ENCODE results near the gene IGSF11. TPM values are rescaled to one million over a fixed set of nuclear protein-coding genes. Genes with fewer than 3 reads are reported as not detected.

Gene IGSF11
- total RNA-seq, 2 donors from 2014 or later, result 3.9 to 6.0 TPM

GRCh38 chr3:118943597-118943996 is 91.0 kb downstream of the IGSF11 start:
- no peak for DNase-seq
- peak overlapping the region; percentile 17 for H3K4me3 ChIP-seq (ENCODE audit: low read length)
- H3K27ac ChIP-seq (ENCODE audit: low read depth, low read length), result no peak overlapping the region
- Mint-ChIP-seq H3K27me3 (ENCODE audit: insufficient read depth) (no peaks in the 10 kb centered on the region), H3K27ac (no peak overlapping the region), H3K4me1 (peaks cover 34% of the 10 kb centered on the region), H3K36me3 (ENCODE audit: low read depth) (no peaks in the 10 kb centered on the region), H3K9me3 (peaks cover 4% of the 10 kb centered on the region), H3K4me3 (no peak overlapping the region)
- peaks cover 8% of the 10 kb centered on the region for H3K9me3 ChIP-seq (ENCODE audit: control insufficient read depth, low read length)
- H3K4me1 ChIP-seq (ENCODE audit: control insufficient read depth, insufficient read depth, low read length), result peaks cover 13% of the 10 kb centered on the region
- TF ChIP-seq, protein P1, sequence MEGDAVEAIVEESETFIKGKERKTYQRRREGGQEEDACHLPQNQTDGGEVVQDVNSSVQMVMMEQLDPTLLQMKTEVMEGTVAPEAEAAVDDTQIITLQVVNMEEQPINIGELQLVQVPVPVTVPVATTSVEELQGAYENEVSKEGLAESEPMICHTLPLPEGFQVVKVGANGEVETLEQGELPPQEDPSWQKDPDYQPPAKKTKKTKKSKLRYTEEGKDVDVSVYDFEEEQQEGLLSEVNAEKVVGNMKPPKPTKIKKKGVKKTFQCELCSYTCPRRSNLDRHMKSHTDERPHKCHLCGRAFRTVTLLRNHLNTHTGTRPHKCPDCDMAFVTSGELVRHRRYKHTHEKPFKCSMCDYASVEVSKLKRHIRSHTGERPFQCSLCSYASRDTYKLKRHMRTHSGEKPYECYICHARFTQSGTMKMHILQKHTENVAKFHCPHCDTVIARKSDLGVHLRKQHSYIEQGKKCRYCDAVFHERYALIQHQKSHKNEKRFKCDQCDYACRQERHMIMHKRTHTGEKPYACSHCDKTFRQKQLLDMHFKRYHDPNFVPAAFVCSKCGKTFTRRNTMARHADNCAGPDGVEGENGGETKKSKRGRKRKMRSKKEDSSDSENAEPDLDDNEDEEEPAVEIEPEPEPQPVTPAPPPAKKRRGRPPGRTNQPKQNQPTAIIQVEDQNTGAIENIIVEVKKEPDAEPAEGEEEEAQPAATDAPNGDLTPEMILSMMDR (conservative IDR thresholded peaks at IDR 0.05), result no peak
- H3K27me3 ChIP-seq (ENCODE audit: control insufficient read depth, insufficient read depth, low read length, poor library complexity, severe bottlenecking), result peaks cover 7% of the 10 kb centered on the region
- no peak overlapping the region for H3K9ac ChIP-seq (ENCODE audit: extremely low read depth, low read length, poor library complexity, severe bottlenecking)
- no peaks in the 10 kb centered on the region for H3K36me3 ChIP-seq (ENCODE audit: control insufficient read depth, insufficient read depth, low read length)

- Mint-ChIP-seq H3K4me1 (peaks cover 36% of the 10 kb centered on the region), H3K9me3 (peaks cover 4% of the 10 kb centered on the region), H3K27me3 (ENCODE audit: insufficient read depth) (no peaks in the 10 kb centered on the region), H3K4me3 (no peak overlapping the region), H3K36me3 (ENCODE audit: low read depth) (no peaks in the 10 kb centered on the region), H3K27ac (peak overlapping the region; percentile 72)
- TF ChIP-seq, protein P1 (conservative IDR thresholded peaks at IDR 0.05), result no peak
- no peak overlapping the region for H3K27ac ChIP-seq (ENCODE audit: low read depth, low read length)
- WGBS, 2 experiments (ENCODE audit: insufficient coverage in 1 of 2, insufficient read length in 1 of 2), result 81 to 100% methylated on average over 1 of the region's 1 CpG
- H3K9ac ChIP-seq (ENCODE audit: extremely low read depth, low read length, poor library complexity, severe bottlenecking), result no peak overlapping the region
- no peak overlapping the region for H3K4me3 ChIP-seq (ENCODE audit: low read length)
- H3K27me3 ChIP-seq (ENCODE audit: control insufficient read depth, insufficient read depth, low read length, poor library complexity, severe bottlenecking), result peaks cover 7% of the 10 kb centered on the region
- peaks cover 8% of the 10 kb centered on the region for H3K9me3 ChIP-seq (ENCODE audit: control insufficient read depth, low read length)
- peak; percentile 44 for DNase-seq
- H3K36me3 ChIP-seq (ENCODE audit: control insufficient read depth, insufficient read depth, low read length), result no peaks in the 10 kb centered on the region
- H3K4me1 ChIP-seq (ENCODE audit: control insufficient read depth, insufficient read depth, low read length), result peaks cover 13% of the 10 kb centered on the region
Measured at GRCh38 chr3:118942671-118943070, 92.0 kb downstream of the IGSF11 start.

DNA sequence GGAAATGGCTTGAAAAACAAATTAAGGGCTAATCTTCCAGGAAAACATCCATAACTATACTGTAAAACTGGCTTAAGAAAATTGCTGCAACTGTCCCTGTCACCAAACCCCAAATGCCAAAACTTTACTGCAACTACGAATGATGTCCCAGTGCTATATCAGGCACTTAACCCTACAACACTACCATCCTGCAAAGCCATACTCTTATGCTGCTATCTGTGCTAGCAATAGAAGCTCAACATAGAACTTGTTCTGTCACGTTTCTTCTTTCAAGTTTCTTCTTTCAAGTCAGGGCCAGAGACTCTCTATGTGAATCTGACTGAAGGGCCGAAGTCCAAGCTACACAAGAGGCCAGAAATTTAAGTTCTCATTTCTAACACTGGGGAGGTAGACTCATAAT is 92.5 kb downstream of the IGSF11 start:
- Histone ChIP-seq H3K4me1 (ENCODE audit: control insufficient read depth, insufficient read depth, low read length) (peaks cover 13% of the 10 kb centered on the region), H3K9me3 (ENCODE audit: control insufficient read depth, low read length) (peaks cover 8% of the 10 kb centered on the region), H3K9ac (ENCODE audit: extremely low read depth, low read length, poor library complexity, severe bottlenecking) (no peak overlapping the region), H3K36me3 (ENCODE audit: control insufficient read depth, insufficient read depth, low read length) (no peaks in the 10 kb centered on the region), H3K27me3 (ENCODE audit: control insufficient read depth, insufficient read depth, low read length, poor library complexity, severe bottlenecking) (peaks cover 3% of the 10 kb centered on the region), H3K27ac (ENCODE audit: low read depth, low read length) (no peak overlapping the region), H3K4me3 (ENCODE audit: low read length) (no peak overlapping the region)
- DNase-seq, result no peak
- H3K4me3 Mint-ChIP-seq, result no peak overlapping the region
- 92 to 95% methylated on average over 2 to 3 of the region's 3 CpGs for WGBS, 2 experiments (ENCODE audit: insufficient coverage in 1 of 2, insufficient read length in 1 of 2)
- H3K36me3 Mint-ChIP-seq (ENCODE audit: low read depth), result no peaks in the 10 kb centered on the region
- peaks cover 36% of the 10 kb centered on the region for H3K4me1 Mint-ChIP-seq
- no peak overlapping the region for H3K27ac Mint-ChIP-seq
- peaks cover 4% of the 10 kb centered on the region for H3K9me3 Mint-ChIP-seq
- TF ChIP-seq, protein P1 (conservative IDR thresholded peaks at IDR 0.05), result no peak
- H3K27me3 Mint-ChIP-seq (ENCODE audit: insufficient read depth), result no peaks in the 10 kb centered on the region
